Activated CD4-positive, alpha-beta T cell treated with anti-CD3 and anti-CD28 coated beads, Interleukin-2, Interleukin-4, amounts not matched to agents 100 ng/mL and 50 ng/mL, durations not matched to agents 16 hours and 8 hours (primary cell): ENCODE results near the gene CD177.
"Not testable (repeated sequence)": the region's sequence is repeated elsewhere in the genome, so short reads cannot be mapped to it uniquely, and the experiment has no call there.

Source experiments
- DNase-seq: peaks from one replicate; pipeline ENCODE4 v3.0.0-alpha.2; 2020; ENCODE audit warnings: low spot score

CD177 gene

DNA sequence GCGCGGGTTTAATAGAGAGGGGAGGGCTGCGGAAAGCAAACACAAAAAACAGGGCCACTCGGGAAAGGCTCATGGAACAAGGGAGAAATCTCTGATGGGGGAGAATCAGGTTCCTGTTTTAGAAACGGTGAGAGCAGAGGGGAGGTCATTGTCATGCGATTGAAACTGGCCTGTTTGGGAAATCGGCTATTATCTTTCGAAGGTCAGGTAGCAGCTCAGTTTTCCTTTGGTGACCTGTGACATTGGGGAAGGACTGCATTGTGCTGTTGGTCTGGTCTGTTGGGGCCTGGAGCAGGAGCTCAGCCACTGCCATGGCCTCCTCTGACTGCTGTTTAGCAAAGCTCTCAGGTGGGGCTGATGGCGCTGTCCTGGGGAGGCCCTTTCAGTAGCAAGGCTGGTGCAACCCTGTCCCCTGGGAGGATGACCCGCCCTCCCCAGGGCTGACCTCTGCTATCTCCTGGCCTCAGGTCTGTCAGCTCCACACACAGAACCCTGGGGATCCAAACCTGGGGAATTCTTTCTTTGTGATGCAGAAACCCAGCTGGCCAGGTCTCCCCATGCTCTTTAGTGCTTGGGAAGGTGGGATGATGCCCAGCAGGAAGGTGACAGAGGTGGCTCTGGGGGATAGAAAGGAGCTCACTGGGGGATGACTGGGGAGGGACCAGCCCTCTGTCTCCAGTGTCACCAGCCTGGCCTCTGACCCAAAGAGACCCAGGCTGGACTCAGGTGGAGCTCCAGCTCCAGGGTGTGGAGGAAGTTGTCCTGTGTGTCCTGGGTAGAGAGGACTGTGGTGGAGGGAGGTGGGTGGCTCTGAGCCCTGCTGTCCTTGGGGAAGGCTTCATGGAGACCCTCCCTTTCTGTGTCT, 21.2 kb upstream of the CD177 start:
- DNase-seq, result no peak

DNA sequence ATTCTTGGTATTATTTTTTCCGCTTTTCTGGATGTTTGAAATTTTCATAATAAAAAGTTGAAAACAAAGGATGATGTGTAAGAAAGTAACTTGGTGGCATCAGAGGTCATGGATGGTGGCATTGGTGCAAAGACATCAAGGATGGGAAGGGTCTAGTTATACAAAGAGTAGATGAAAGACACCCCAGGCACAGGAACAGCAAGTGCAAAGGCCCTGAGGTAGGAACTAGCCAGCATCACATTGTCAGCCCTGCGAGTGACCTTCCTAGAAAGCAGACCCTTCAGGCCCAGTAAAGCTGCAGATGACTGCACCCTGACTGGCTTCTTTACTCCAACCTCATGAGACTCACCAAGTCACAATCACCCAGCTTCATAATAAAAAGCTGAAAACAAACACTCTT, 17.0 kb upstream of the CD177 start:
- DNase-seq, result not testable (repeated sequence)

DNA sequence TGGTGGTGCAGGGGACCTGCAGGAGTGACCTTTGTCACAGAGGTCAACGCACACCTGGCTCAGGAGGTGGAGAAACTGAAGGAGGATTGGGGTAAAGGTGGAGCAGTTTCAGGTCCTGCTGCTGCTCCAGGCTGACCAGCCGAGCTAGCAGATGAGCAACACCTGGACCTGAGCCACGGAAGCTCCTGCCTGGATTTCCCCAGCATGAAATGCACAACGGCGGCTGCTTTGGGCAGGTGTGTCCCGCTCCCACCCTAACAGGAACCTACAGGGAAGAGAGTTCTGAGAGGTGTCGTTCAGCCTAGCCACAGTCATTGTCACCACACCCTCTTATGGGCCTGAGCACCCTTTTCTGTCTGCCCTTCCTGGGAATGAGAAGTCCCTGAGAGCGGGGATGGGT, 15.7 kb upstream of the CD177 start:
- no peak for DNase-seq

DNA sequence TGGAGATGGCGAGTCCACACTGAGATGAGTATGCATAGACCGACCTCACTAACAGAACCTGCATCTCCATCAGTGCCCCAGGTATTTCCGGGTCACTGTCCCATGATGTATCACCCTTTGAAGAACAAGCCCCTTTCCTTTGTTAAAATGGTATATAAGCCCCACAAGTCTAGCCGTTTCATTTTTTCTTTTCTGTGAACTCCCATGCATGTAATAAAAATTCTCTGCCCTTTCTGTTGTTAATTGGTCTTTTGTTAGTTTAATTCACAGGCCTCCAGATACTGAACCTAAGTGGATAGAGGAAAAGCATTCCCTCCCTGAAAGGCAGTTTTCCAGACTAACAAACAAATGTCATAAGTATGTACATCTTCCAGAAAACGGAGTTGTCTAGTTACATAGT, 15.0 kb upstream of the CD177 start:
- no peak for DNase-seq

DNA sequence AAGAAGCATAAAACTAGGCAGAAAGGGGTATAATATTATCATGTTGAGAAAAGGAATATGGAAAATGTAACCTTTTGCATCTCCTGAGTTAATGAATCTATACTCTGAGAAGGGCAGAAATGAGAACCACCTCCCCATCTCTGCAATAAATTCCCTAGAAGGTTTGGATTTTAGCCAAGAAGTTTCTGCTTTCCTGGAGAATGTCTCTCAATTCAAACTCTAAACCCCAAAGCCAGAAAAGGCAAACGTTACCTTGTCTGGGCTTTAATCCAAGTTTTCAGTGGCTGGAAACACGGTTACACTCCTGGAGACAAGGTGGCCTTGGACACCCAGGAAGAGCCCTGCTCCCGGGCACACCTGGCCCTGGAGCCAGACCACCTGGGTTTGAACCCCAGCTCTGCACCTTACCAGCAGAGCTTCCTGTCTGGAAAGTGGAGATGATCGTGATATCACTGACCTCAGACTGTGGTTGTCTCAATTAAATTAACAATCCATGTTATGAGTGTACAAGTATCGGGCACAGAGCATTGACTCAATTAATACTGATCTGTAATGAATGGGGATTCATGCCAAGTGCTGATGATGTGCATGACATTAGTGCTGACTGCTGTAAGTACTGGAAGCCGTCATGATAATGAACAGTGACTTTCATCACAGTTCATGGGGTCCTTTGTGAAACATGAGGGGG, 14.1 kb upstream of the CD177 start:
- DNase-seq, result not testable (repeated sequence)

DNA sequence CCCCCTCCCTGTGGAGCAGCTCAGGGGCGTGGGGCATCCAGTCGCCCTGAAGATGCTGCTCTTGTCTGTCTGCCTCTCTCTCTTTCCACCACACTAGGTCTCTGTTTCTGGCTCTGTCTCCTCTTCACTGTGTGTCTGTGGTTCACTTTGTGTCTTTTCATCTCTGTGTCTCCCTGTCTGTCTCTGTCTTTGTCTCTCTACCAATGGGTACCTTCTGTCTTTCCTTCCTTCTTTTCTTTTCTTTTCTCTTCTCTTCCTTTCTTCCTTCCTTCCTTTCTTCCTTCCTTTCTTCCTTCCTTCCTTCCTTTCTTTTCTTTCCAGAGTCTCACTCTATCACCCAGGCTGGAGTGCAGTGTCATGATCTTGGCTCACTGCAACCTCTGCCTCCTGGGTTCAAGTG, 13.4 kb upstream of the CD177 start:
- DNase-seq, result not testable (repeated sequence)

DNA sequence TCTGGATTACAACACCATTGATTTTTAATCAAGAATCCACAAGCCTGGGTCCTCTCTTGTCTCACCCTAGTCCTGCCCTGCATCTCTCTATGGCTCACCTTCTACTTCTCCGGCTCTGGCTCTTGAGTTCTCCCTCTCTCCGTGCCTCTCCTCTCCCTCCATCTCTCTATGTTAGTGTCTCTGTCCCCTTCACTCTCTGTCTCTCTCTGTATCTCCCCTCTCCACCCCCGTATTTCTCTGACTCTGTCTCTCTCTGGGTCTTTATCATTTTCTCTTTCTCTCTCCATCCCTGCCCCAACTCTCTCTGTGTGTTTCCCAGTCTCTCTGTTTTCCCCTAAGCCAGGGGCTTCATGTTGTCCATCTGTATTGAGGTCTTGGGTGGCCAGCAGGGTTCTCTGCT, 12.4 kb upstream of the CD177 start:
- not testable (repeated sequence) for DNase-seq

DNA sequence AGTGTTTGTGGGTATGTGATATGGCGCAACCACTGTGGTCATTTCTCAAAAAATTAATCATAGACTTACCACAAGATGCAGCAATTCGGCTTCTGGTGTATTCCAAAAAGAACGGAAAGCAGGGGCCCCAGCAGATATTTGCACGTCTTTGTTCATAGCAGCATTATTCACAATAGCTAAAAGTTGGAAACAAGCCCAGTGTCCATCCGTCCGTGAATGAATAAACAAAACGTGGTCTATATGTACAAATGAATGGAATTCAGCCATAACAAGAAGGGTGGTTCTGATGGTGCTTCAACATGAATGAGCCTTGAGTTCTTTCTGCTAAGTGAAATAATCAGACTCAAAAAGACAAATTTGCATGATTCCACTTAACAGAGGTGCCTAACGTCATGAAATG, 11.4 kb upstream of the CD177 start:
- not testable (repeated sequence) for DNase-seq

DNA sequence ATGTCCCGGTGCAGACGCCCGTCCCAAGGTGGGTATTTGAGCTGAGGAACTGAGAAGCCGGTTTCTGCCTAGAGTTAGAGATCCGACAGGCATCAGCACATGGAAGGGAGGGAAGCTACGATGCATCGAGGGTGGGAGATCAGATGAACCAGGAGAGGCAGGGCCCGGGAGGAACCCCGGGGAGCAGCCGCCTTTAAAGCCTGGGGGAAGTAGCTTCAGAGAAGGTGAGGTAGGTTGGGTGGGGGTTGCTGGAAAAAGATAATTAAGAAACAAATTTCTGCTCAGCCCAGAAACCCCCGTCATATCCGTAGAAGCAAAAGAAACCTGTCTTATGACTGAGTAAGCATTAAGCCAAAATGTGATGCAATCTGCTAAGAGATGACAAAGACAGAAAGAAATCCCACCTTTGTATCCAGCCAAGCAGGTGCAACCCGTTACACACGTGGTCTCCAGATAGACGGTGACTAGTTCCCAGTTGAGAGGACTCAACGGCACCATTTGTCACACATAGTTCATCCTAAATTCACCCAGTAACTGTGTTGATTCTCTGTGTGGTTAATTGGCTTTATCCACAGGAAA, 9.1 kb upstream of the CD177 start:
- DNase-seq, result not testable (repeated sequence)

DNA sequence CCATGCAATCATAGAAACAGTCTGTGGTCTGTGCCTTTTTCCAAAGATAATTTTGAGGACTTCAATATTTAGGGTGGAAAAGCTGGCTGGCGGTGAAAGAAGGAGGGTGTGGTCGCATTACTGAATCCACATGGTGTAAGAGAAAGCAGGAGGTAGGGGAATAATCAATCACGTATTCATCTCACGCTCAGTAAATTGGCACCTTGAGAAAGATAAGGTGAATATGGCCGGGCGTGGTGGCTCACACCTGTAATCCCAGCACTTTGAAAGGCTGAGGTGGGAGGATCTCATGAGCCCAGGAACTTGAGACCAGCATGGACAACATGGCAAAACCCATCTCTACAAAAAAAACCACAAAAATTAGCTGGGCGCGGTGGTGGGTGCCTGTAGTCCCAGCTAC, 3.7 kb upstream of the CD177 start:
- DNase-seq, result not testable (repeated sequence)

DNA sequence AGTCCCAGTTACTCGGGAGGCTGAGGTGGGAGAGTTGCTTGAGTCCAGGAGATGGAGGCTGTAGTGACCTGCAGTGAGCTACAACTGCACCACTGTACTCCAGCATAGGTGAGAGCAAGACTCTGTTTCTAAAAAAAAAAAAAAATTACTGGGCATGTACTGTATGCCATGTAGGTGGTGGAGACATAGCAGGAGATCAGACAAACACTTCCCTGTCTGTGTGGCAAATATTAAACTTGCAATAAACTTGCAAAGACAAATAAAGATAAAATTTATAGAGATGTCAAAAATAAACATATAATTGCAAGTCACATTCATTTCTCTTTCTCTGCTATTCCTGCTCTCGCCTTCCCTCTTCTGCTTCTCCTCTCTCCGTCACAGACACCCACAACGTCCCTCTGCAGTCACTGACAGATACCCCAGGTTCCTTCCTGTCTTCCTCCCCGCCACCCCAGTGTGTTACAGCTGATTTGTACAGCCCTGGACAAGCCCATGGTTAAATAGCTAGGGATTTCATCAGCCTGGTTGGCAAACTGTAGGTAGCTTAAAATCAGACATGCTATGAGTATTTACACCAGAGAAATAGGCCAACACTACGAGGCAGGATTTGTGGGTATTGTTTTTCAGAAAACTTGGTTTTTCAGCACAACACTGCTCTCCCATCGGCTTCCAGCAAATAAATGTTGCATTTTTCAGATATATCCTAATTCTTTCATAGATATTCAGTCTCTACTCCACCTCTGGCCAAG, 1.3 kb upstream of the CD177 start:
- DNase-seq, result no peak

DNA sequence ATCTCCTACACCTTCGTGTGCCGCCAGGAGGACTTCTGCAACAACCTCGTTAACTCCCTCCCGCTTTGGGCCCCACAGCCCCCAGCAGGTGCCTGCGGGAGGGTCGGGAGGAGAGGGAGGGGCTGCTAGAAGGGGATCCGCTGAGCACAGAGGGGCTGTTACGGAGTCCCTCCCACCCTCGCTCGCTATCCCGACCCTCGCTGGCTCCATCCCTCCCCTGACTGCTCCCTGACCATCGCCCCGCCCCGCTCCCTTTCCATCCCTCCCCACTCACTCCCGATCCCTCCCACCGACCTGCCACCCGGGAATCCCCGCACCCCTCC, 780 bp downstream of the CD177 start:
- DNase-seq, result no peak

DNA sequence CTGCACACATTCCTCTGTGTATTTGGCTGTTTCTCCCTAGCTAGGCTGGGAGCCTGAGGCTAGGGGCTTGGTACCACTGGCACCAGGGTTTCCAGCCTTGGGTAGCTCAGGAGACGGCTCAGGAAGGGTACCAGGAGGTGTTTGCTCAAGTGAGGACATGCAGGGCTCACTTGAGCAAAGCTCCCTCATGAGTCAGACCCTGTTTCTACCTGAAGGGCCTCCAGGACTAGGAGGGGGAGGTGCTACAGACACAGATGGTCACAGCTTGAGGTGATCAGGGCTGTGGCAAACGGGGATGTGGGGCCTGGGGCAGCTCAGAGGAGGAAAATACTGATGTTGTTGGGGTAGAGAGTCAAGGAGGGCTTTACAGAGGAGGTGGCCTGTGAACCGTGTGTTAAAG, 3.3 kb downstream of the CD177 start:
- not testable (repeated sequence) for DNase-seq

DNA sequence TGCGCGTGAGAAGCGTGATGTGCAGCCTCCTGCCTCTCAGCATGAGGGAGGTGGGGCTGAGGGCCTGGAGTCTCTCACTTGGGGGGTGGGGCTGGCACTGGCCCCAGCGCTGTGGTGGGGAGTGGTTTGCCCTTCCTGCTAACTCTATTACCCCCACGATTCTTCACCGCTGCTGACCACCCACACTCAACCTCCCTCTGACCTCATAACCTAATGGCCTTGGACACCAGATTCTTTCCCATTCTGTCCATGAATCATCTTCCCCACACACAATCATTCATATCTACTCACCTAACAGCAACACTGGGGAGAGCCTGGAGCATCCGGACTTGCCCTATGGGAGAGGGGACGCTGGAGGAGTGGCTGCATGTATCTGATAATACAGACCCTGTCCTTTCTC, 8.7 kb downstream of the CD177 start:
- DNase-seq, result no peak

DNA sequence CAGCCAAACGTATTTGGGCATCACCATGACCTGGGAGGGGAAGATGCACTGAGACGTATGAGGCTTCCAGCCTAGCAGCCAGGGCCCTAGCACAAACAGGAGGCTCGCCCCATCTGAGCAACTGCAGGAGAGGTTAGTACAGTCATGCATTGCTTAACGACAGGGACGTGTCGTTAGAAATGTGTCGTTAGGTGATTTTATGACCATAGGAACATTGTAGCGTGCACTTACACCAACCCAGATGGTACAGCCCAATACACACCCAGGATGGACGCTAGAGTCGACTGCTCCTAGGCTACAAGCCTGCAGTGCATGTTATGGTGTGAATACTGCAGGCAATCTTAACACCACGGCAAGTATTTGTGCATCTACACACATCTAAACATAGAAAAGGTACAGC, 9.3 kb downstream of the CD177 start:
- DNase-seq, result no peak

DNA sequence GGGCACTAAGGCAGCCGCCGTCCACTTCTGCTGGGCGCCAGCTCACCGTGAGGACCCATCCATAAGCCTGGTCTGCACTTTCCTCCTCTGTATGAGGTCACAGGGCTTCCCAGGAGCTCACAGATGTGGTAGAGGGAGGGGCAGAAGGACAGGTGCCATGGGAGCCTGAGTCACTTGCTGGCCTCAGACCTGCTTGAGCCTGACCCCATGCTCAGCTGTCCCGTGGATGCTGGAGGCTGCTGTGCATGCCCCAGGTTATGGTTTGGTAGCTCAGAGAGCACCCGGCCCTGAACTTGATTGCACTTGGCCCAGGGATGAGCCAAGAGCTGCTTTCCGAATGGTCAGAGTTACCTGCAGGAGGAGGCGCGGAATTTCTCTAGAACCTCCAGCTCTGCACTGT, 12.2 kb downstream of the CD177 start:
- not testable (repeated sequence) for DNase-seq

DNA sequence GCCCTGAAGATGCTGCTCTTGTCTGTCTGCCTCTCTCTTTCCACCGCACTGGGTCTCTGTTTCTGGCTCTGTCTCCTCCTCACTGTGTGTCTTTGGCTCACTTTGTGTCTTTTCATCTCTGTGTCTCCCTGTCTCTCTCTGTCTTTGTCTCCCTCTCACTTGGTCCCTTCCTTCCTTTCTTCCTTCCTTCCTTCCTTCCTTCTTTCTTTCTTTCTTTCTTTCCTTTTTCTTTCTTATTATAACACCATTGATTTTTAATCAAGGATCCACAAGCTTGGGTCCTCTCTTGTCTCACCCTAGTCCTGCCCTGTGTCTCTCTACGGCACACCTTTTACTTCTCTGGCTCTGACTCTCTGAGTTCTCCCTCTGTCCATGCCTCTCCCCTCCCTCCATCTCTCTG, 14.3 kb downstream of the CD177 start:
- DNase-seq, result no peak

DNA sequence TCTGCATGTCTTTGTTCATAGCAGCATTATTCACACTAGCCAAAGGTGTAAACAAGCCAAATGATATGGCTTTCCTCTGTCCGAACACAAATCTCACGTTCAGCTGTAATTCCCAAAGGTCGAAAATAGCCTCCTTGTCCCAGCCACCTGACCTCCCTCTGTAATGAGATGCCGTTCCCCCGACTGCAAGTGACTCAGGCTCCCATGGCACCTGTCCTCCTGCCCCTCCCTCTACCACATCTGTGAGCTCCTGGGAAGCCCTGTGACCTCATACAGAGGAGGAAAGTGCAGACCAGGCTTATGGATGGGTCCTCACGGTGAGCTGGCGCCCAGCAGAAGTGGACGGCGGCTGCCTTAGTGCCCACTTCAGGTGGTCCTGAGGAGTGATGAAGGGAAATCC, 15.4 kb downstream of the CD177 start:
- DNase-seq, result not testable (repeated sequence)

DNA sequence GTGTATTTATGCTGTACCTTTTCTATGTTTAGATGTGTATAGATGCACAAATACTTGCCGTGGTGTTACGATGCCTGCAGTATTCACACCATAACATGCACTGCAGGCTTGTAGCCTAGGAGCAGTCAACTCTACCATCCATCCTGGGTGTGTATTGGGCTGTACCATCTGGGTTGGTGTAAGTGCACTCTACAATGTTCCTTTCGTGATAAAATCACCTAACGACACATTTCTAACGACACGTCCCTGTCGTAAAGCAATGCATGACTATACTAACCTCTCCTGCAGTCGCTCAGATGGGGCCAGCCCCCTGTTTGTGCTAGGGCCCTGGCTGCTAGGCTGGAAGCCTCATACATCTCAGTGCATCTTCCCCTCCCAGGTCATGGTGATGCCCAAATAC, 18.4 kb downstream of the CD177 start:
- no peak for DNase-seq

DNA sequence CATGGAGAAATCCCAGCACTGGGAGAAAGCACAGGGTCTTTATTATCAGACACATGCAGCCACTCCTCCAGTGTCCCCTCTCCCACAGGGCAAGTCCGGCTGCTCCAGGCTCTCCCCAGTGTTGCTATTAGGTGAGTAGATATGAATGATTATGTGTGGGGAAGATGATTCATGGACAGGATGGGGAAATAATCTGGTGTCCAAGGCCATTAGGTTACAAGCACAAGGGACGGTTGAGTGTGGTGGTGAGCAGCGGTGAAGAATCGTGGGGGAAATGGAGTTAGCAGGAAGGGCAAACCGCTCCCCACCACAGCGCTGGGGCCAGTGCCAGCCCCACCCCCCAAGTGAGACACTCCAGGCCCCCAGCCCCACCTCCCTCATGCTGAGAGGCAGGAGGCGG, 19.0 kb downstream of the CD177 start:
- DNase-seq, result no peak

DNA sequence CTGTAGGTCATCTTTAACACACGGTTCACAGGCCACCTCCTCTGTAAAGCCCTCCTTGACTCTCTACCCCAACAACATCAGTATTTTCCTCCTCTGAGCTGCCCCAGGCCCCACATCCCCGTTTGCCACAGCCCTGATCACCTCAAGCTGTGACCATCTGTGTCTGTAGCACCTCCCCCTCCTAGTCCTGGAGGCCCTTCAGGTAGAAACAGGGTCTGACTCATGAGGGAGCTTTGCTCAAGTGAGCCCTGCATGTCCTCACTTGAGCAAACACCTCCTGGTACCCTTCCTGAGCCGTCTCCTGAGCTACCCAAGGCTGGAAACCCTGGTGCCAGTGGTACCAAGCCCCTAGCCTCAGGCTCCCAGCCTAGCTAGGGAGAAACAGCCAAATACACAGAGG, 24.1 kb downstream of the CD177 start:
- DNase-seq, result not testable (repeated sequence)

DNA sequence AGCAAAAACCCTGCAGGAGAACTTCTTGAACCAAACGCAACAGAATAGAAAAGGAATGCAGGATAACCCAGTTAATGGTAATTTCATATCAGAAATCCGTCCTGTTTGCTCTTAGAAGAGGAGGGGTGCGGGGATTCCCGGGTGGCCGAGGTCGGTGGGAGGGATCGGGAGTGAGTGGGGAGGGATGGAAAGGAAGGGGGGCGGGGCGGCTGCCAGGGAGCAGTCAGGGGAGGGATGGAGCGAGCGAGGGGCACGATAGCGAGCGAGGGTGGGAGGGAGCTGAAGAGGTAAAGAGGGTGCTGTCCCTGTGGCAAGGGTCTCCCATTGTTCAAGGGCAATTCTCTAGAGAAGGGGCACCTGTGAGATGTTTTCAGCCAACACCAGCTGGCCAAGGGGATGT, 26.5 kb downstream of the CD177 start:
- no peak for DNase-seq
